GM12878 (cell line): Measurements from ENCODE around the gene ACKR2. TPM values are rescaled to one million over a fixed set of nuclear protein-coding genes. Genes with fewer than 3 reads are reported as not detected.

Source experiments
- ATAC-seq: fragments of 200-7000 bp; cut with Tn5 transposase; 3 replicates; pipeline ENCODE4 v1.9.1; 2020; ENCODE audit warnings: mild to moderate bottlenecking, moderate library complexity
- BruUV-seq: library from RNA; stranded (reverse); fragments of 400-500 nt; replicated peaks from 2 replicates; lab custom pipeline; 2021; lab: Mats Ljungman, UMichigan
- CTCF ChIA-PET: fragments of 300-600 bp; sonication (Branson Sonifier 250); formaldehyde crosslinking; extraction: SDS; loops from one replicate; lab custom pipeline; 2021; ENCODE audit warnings: inconsistent platforms; lab: Yijun Ruan, JAX
- POLR2A ChIA-PET: fragments of 350-600 bp; formaldehyde crosslinking; extraction: SDS; loops from one replicate; lab custom pipeline; 2021; ENCODE audit warnings: inconsistent platforms; lab: Charles Lee
- RAD21 ChIA-PET: fragments of 300-600 bp; sonication (Branson Sonifier 250); formaldehyde crosslinking; loops from one replicate; lab custom pipeline; 2023; ENCODE audit warnings: antibody characterized with exemption; ENCODE audit not compliant: unreplicated experiment; lab: Charles Lee
- SMC1A ChIA-PET: fragments of 300-600 bp; sonication (Branson Sonifier 250); formaldehyde crosslinking; loops from one replicate; lab custom pipeline; 2023; ENCODE audit not compliant: unreplicated experiment, uncharacterized antibody; lab: Charles Lee
- DNase-seq: peaks from one replicate; pipeline ENCODE4 v3.0.0-alpha.2; 2011; ENCODE audit warnings: low read depth, low spot score
- FAIRE-seq: peaks from 3 replicates; lab custom pipeline; 2011; peaks lifted over from hg19 to GRCh38; lab: Jason Lieb, UNC
- H2AFZ ChIP-seq: 2 replicates; pipeline ENCODE4 v1.6.0; 2011; ENCODE audit warnings: low read depth, low read length, control low read depth; ENCODE audit not compliant: control insufficient read depth
- H3K27ac ChIP-seq: 2 replicates; pipeline ENCODE4 v1.5.1; 2011; ENCODE audit warnings: control low read depth; ENCODE audit not compliant: control insufficient read depth, insufficient read depth
- H3K27me3 ChIP-seq, 2 experiments: replicated peaks in 1 of 2; 2 replicates each; pipeline versions ENCODE4 v1.6.0 to v1.6.1; 2011; ENCODE audit warnings: low read length in 1 of 2; ENCODE audit not compliant: control insufficient read depth in 2 of 2, insufficient read depth in 2 of 2
- H3K36me3 ChIP-seq, 2 experiments: 2 replicates each; pipeline ENCODE4 v1.5.1; 2011; ENCODE audit warnings: low read length in 1 of 2; ENCODE audit not compliant: control insufficient read depth in 2 of 2, insufficient read depth in 2 of 2
- H3K4me1 ChIP-seq: 2 replicates; pipeline ENCODE4 v1.6.1; 2011; ENCODE audit warnings: mild to moderate bottlenecking, low read length, moderate library complexity, mixed read lengths; ENCODE audit not compliant: control insufficient read depth, insufficient read depth
- H3K4me2 ChIP-seq: 2 replicates; pipeline ENCODE4 v1.6.0; 2011; ENCODE audit warnings: control low read depth; ENCODE audit not compliant: control insufficient read depth, insufficient read depth
- H3K4me3 ChIP-seq: fragments of 200-600 bp; sonication (generic); 2 replicates; pipeline ENCODE4 v1.5.1; 2016
- H3K79me2 ChIP-seq: 2 replicates; pipeline ENCODE4 v1.6.0; 2011; ENCODE audit warnings: low read length; ENCODE audit not compliant: control insufficient read depth, insufficient read depth
- H3K9ac ChIP-seq: 2 replicates; pipeline ENCODE4 v1.8.0; 2011; ENCODE audit warnings: low read length, control low read depth, mixed read lengths; ENCODE audit not compliant: control insufficient read depth, insufficient read depth
- H3K9me3 ChIP-seq: replicated peaks from 3 replicates; pipeline ENCODE4 v1.5.1; 2011; ENCODE audit warnings: mild to moderate bottlenecking, low read length; ENCODE audit not compliant: control insufficient read depth, insufficient read depth
- H4K20me1 ChIP-seq: 2 replicates; pipeline ENCODE4 v1.6.0; 2011; ENCODE audit not compliant: control insufficient read depth, insufficient read depth
- BMI1 ChIP-seq: fragments of 450-650 bp; IDR thresholded peaks from 2 replicates; pipeline ENCODE4 v1.6.1; 2016; ENCODE audit warnings: mild to moderate bottlenecking, moderate library complexity, borderline replicate concordance
- CBX5 ChIP-seq: sonication (generic); IDR thresholded peaks from 2 replicates; pipeline ENCODE4 v1.6.1; 2016; ENCODE audit warnings: low read depth, moderate library complexity, mild to moderate bottlenecking, inconsistent platforms
- CREM ChIP-seq: IDR thresholded peaks from 2 replicates; pipeline ENCODE4 v1.6.1; 2014; ENCODE audit warnings: antibody characterized with exemption, low read depth
- IKZF2 ChIP-seq, 2 experiments: fragments of 450-650 bp; IDR thresholded peaks; 2 replicates each; pipeline ENCODE4 v1.6.1; 2017; ENCODE audit warnings: mild to moderate bottlenecking in 2 of 2, moderate library complexity in 2 of 2
- JUND ChIP-seq: IDR thresholded peaks from 2 replicates; pipeline ENCODE4 v1.6.1; 2012; ENCODE audit warnings: low read depth, mild to moderate bottlenecking, low read length, improper control_type of control experiment, moderate library complexity
- RUNX3 ChIP-seq: IDR thresholded peaks from 2 replicates; pipeline ENCODE4 v1.6.1; 2012; ENCODE audit warnings: low read length, inconsistent platforms
- SMC3 ChIP-seq: IDR thresholded peaks from 2 replicates; pipeline ENCODE4 v1.6.1; 2011; ENCODE audit warnings: low read length, improper control_type of control experiment, borderline replicate concordance
- SREBF1 ChIP-seq: IDR thresholded peaks from 2 replicates; pipeline ENCODE4 v1.6.1; 2012; ENCODE audit warnings: mild to moderate bottlenecking, low read length
- ZNF384 ChIP-seq: IDR thresholded peaks from 2 replicates; pipeline ENCODE4 v1.6.1; 2012; ENCODE audit warnings: low read depth, mild to moderate bottlenecking, low read length, improper control_type of control experiment, borderline replicate concordance
- ZNF622 ChIP-seq: fragments of 450-650 bp; IDR thresholded peaks from 2 replicates; pipeline ENCODE4 v1.6.1; 2017; ENCODE audit warnings: mild to moderate bottlenecking, inconsistent platforms
- WGBS: methylation state at CpG from one replicate; pipeline ENCODE4 v1.1.6; 2016; ENCODE audit warnings: low lambda C conversion rate; ENCODE audit not compliant: insufficient replicate concordance, insufficient coverage; ENCODE audit errors: missing lambda C conversion rate; 5-methylcytosine and 5-hydroxymethylcytosine counted together
- in situ Hi-C: fragments of 300-500 bp; cut with MboI; formaldehyde crosslinking; loops from 9 replicates; pipeline ENCODE4 v1.14.3; 2018; ENCODE audit warnings: mixed read lengths
- intact Hi-C: fragments of 100-400 bp; cut with micrococcal nuclease; formaldehyde crosslinking; loops from one replicate; pipeline ENCODE4 v1.14.2; 2022; ENCODE audit not compliant: unreplicated experiment
- polyA plus RNA-seq, 11 experiments: library from polyadenylated mRNA; depleted of rRNA in 4 of 11; unstranded in 6 of 11; stranded (reverse) in 5 of 11; fragments of >200 nt; fragmentation: Nextera tagmentation in 4 of 11; fragmentation: Illumina TruSeq in 1 of 11; extraction: Ambion mirVana in 4 of 11; extraction: Trizol in 1 of 11; gene quantifications; 1 replicate in 1 of 11; 2 replicates in 10 of 11; pipeline versions ENCODE4 v1.2.1 to v1.2.3, GENCODE V29; 2011 to 2016; ENCODE audit warnings: inconsistent platforms in 2 of 11, missing spikeins in 2 of 11, low read depth in 1 of 11
- total RNA-seq, 4 experiments: library from RNA; depleted of rRNA in 3 of 4; stranded (reverse); fragments of >200 nt in 3 of 4; fragmentation: Illumina TruSeq in 1 of 4; extraction: Trizol in 1 of 4; gene quantifications; 2 replicates each; pipeline versions ENCODE4 v1.2.1 to v1.2.3, GENCODE V29; 2013 to 2021
- TF ChIP-seq, protein P1 (sequence below): fragments of 150-350 bp; IDR thresholded peaks from 2 replicates; pipeline ENCODE4 v1.6.1; 2016; ENCODE audit warnings: low read depth, low read length
- TF ChIP-seq, protein P2 (sequence below): fragments of 450-650 bp; formaldehyde crosslinking; IDR thresholded peaks from 2 replicates; pipeline ENCODE4 v1.5.0; 2022; ENCODE audit warnings: mild to moderate bottlenecking, missing genetic modification characterization
- TF ChIP-seq, protein P3 (sequence below), 3 experiments: IDR thresholded peaks in 2 of 3; conservative IDR thresholded peaks in 1 of 3; 2 replicates each; pipeline ENCODE4 v1.5.1; 2011; ENCODE audit warnings: low read depth in 3 of 3, low read length in 3 of 3, mild to moderate bottlenecking in 3 of 3, control low read depth in 2 of 3, moderate library complexity in 2 of 3, inconsistent platforms in 1 of 3, mixed read lengths in 1 of 3; ENCODE audit not compliant: control insufficient read depth in 2 of 3, insufficient read depth in 1 of 3; ENCODE audit errors: extremely low read depth in 1 of 3
- TF ChIP-seq, protein P4 (sequence below): fragments of 150-350 bp; IDR thresholded peaks from 2 replicates; pipeline ENCODE4 v1.6.1; 2014; ENCODE audit warnings: mild to moderate bottlenecking, low read depth, low read length

ACKR2 gene
- total and polyA plus RNA-seq, 10 of the 15 experiments (the other 5 are each of a cell fraction or from before 2014, with no cell fraction given) = 0.05 to 0.91 (median 0.23) TPM; not detected in 2

DNA sequence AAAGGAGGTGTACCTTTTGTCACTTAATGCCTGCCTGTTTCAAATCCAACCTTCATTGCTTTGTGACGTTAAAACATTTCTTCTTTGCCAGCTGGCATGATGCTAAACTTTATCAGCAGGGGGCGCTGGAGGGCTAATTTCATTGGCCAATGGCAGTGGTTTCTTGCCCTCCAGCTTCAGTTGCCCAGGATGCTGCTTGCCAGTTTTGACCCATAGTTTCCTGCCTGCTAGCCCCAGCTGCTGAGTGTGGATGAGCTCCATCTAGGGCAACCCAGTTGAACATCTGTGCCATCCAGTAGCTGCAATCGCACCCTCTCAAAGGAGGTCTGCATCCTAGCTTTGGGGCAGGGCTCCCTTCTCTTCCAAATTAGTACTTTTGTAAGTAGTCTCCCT, 22.1 kb downstream of the ACKR2 start:
- ChIA-PET RAD21 (interaction anchor here (0.8 to 2.1 kb wide), 12 partner anchors 9 to 52 kb away, joined by 3 to 15 read pairs (median 4); partner anchors contain the start of genes CYP8B1 and HIGD1A), POLR2A (interaction anchor here (0.7 kb wide), 1 partner anchor 8 kb away, joined by 4 read pairs; no protein-coding TSS in a partner anchor), CTCF (interaction anchor here (0.5 to 3.3 kb wide), 24 partner anchors 9 to 205 kb away, joined by 3 to 35 read pairs (median 5); partner anchors contain the start of gene HIGD1A), SMC1A (interaction anchor here (0.8 to 1.9 kb wide), 10 partner anchors 9 to 91 kb away, joined by 3 to 17 read pairs (median 5); no protein-coding TSS in a partner anchor)
- H3K27ac ChIP-seq = no peak overlapping the region
- no peak overlapping the region for H3K4me3 ChIP-seq
- no peak for DNase-seq
- peak; percentile 97 for FAIRE-seq
- H3K79me2 ChIP-seq = no peaks in the 10 kb centered on the region
- no peak overlapping the region for H2AFZ ChIP-seq
- 15% methylated on average over 3 of the region's 3 CpGs for WGBS
- no peak overlapping the region for H3K9ac ChIP-seq
- no peak overlapping the region for H3K4me2 ChIP-seq
- peak; percentile 98 for ATAC-seq
- no peaks in the 10 kb centered on the region for H3K27me3 ChIP-seq
- no TSS peak for BruUV-seq
- in situ Hi-C loops (no loop called here), intact Hi-C loops (loop anchor here (1.0 to 2.0 kb wide), 2 partner anchors 50 to 51 kb away; no protein-coding TSS in a partner anchor)
- no peaks in the 10 kb centered on the region for H3K9me3 ChIP-seq
- no peaks in the 10 kb centered on the region for H3K36me3 ChIP-seq
- H4K20me1 ChIP-seq = no peaks in the 10 kb centered on the region
- H3K4me1 ChIP-seq = no peaks in the 10 kb centered on the region
- no peak for TF ChIP-seq SREBF1
- TF ChIP-seq, protein P1, sequence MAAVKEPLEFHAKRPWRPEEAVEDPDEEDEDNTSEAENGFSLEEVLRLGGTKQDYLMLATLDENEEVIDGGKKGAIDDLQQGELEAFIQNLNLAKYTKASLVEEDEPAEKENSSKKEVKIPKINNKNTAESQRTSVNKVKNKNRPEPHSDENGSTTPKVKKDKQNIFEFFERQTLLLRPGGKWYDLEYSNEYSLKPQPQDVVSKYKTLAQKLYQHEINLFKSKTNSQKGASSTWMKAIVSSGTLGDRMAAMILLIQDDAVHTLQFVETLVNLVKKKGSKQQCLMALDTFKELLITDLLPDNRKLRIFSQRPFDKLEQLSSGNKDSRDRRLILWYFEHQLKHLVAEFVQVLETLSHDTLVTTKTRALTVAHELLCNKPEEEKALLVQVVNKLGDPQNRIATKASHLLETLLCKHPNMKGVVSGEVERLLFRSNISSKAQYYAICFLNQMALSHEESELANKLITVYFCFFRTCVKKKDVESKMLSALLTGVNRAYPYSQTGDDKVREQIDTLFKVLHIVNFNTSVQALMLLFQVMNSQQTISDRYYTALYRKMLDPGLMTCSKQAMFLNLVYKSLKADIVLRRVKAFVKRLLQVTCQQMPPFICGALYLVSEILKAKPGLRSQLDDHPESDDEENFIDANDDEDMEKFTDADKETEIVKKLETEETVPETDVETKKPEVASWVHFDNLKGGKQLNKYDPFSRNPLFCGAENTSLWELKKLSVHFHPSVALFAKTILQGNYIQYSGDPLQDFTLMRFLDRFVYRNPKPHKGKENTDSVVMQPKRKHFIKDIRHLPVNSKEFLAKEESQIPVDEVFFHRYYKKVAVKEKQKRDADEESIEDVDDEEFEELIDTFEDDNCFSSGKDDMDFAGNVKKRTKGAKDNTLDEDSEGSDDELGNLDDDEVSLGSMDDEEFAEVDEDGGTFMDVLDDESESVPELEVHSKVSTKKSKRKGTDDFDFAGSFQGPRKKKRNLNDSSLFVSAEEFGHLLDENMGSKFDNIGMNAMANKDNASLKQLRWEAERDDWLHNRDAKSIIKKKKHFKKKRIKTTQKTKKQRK = no peak
- TF ChIP-seq ZNF622 = no peak
- TF ChIP-seq SMC3 = peak; percentile 69
- 0 out of 2 replicates have a peak, but pooled peaks have one; percentile 14 for TF ChIP-seq RUNX3
- TF ChIP-seq, protein P2, sequence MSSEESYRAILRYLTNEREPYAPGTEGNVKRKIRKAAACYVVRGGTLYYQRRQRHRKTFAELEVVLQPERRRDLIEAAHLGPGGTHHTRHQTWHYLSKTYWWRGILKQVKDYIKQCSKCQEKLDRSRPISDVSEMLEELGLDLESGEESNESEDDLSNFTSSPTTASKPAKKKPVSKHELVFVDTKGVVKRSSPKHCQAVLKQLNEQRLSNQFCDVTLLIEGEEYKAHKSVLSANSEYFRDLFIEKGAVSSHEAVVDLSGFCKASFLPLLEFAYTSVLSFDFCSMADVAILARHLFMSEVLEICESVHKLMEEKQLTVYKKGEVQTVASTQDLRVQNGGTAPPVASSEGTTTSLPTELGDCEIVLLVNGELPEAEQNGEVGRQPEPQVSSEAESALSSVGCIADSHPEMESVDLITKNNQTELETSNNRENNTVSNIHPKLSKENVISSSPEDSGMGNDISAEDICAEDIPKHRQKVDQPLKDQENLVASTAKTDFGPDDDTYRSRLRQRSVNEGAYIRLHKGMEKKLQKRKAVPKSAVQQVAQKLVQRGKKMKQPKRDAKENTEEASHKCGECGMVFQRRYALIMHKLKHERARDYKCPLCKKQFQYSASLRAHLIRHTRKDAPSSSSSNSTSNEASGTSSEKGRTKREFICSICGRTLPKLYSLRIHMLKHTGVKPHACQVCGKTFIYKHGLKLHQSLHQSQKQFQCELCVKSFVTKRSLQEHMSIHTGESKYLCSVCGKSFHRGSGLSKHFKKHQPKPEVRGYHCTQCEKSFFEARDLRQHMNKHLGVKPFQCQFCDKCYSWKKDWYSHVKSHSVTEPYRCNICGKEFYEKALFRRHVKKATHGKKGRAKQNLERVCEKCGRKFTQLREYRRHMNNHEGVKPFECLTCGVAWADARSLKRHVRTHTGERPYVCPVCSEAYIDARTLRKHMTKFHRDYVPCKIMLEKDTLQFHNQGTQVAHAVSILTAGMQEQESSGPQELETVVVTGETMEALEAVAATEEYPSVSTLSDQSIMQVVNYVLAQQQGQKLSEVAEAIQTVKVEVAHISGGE = no peak
- TF ChIP-seq, protein P3, sequence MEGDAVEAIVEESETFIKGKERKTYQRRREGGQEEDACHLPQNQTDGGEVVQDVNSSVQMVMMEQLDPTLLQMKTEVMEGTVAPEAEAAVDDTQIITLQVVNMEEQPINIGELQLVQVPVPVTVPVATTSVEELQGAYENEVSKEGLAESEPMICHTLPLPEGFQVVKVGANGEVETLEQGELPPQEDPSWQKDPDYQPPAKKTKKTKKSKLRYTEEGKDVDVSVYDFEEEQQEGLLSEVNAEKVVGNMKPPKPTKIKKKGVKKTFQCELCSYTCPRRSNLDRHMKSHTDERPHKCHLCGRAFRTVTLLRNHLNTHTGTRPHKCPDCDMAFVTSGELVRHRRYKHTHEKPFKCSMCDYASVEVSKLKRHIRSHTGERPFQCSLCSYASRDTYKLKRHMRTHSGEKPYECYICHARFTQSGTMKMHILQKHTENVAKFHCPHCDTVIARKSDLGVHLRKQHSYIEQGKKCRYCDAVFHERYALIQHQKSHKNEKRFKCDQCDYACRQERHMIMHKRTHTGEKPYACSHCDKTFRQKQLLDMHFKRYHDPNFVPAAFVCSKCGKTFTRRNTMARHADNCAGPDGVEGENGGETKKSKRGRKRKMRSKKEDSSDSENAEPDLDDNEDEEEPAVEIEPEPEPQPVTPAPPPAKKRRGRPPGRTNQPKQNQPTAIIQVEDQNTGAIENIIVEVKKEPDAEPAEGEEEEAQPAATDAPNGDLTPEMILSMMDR (IDR thresholded peaks at IDR 0.05 in 2 of 3, conservative IDR thresholded peaks at IDR 0.05 in 1 of 3; ENCODE audit: control insufficient read depth in 2 of 3, extremely low read depth in 1 of 3, insufficient read depth in 1 of 3, low read depth in 3 of 3, low read length in 3 of 3) = peak; percentile 71 to 80 (median 79)
- no peak for TF ChIP-seq ZNF384
- 0 out of 2 replicates have a peak, but pooled peaks have one; percentile 40 for TF ChIP-seq CREM
- no peak for TF ChIP-seq BMI1
- TF ChIP-seq JUND = no peak
- TF ChIP-seq CBX5 = no peak
- TF ChIP-seq, protein P4, sequence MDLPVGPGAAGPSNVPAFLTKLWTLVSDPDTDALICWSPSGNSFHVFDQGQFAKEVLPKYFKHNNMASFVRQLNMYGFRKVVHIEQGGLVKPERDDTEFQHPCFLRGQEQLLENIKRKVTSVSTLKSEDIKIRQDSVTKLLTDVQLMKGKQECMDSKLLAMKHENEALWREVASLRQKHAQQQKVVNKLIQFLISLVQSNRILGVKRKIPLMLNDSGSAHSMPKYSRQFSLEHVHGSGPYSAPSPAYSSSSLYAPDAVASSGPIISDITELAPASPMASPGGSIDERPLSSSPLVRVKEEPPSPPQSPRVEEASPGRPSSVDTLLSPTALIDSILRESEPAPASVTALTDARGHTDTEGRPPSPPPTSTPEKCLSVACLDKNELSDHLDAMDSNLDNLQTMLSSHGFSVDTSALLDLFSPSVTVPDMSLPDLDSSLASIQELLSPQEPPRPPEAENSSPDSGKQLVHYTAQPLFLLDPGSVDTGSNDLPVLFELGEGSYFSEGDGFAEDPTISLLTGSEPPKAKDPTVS = no peak
- no peak for TF ChIP-seq IKZF2 (IDR thresholded peaks at IDR 0.05)
